Panc1 (cell line): Measurements from ENCODE around the gene HES7. TPM values are rescaled to one million over a fixed set of nuclear protein-coding genes. Genes with fewer than 3 reads are reported as not detected.
A peak's percentile ranks its signal among the peaks of the same experiment; 100 is the strongest.

Source experiments
- ATAC-seq: fragments of 200-7000 bp; cut with Tn5 transposase; 2 replicates; pipeline ENCODE4 v1.9.1; 2020; ENCODE audit warnings: mild to moderate bottlenecking, moderate library complexity
- BruUV-seq: library from RNA; stranded (reverse); fragments of 400-500 nt; replicated peaks from 2 replicates; lab custom pipeline; 2021; lab: Mats Ljungman, UMichigan
- CTCF ChIA-PET: fragments of 300-600 bp; sonication (Branson Sonifier 250); formaldehyde crosslinking; loops from one replicate; lab custom pipeline; 2022; ENCODE audit warnings: antibody characterized with exemption; lab: Charles Lee
- POLR2A ChIA-PET: fragments of 300-600 bp; sonication (Branson Sonifier 250); formaldehyde crosslinking; loops from one replicate; lab custom pipeline; 2022; ENCODE audit warnings: antibody characterized with exemption; lab: Charles Lee
- DNase-seq: peaks from one replicate; pipeline ENCODE4 v3.0.0-alpha.2; 2010; ENCODE audit warnings: low read depth, low spot score
- H3K27ac ChIP-seq: 2 replicates; pipeline ENCODE4 v1.5.1; 2011; ENCODE audit warnings: mild to moderate bottlenecking, low read length, inconsistent platforms
- H3K27me3 ChIP-seq: fragments of 200-500 bp; sonication (Bioruptor generic); 2 replicates; pipeline ENCODE4 v1.6.0; 2014; ENCODE audit warnings: low read length, inconsistent platforms; ENCODE audit not compliant: control insufficient read depth, insufficient read depth
- H3K36me3 ChIP-seq: fragments of 200-500 bp; sonication (Bioruptor generic); 2 replicates; pipeline ENCODE4 v1.5.1; 2014; ENCODE audit warnings: inconsistent platforms, mild to moderate bottlenecking, low read length, moderate library complexity; ENCODE audit not compliant: control insufficient read depth, insufficient read depth
- H3K4me1 ChIP-seq: 2 replicates; pipeline ENCODE4 v1.5.1; 2011; ENCODE audit warnings: inconsistent platforms, mild to moderate bottlenecking, low read length, moderate library complexity; ENCODE audit not compliant: control insufficient read depth, insufficient read depth
- H3K4me3 ChIP-seq, 2 experiments: 2 replicates each; pipeline ENCODE4 v1.5.1; 2011 to 2012; ENCODE audit warnings: low read depth in 2 of 2, low read length in 2 of 2, mild to moderate bottlenecking in 2 of 2, inconsistent platforms in 1 of 2, moderate library complexity in 1 of 2
- H3K9me3 ChIP-seq: fragments of 200-500 bp; sonication (Bioruptor generic); 2 replicates; pipeline ENCODE4 v1.5.1; 2014; ENCODE audit warnings: low read depth, mild to moderate bottlenecking, inconsistent platforms, low read length, moderate library complexity; ENCODE audit not compliant: control insufficient read depth, insufficient read depth
- POLR2AphosphoS5 ChIP-seq: IDR thresholded peaks from 2 replicates; pipeline ENCODE4 v1.6.1; 2012; ENCODE audit warnings: mild to moderate bottlenecking, low read depth, low read length, moderate library complexity
- REST ChIP-seq, 2 experiments: IDR thresholded peaks; 2 replicates each; pipeline ENCODE4 v1.6.1; 2011 to 2012; ENCODE audit warnings: low read depth in 2 of 2, control low read depth in 1 of 2, low read length in 1 of 2, mild to moderate bottlenecking in 1 of 2, moderate library complexity in 1 of 2; ENCODE audit not compliant: insufficient read depth in 1 of 2
- TCF7L2 ChIP-seq: IDR thresholded peaks from 2 replicates; pipeline ENCODE4 v1.6.1; 2011; ENCODE audit warnings: mild to moderate bottlenecking, low read depth, low read length, inconsistent platforms
- in situ Hi-C: cut with HindIII; loops from 2 replicates; pipeline ENCODE4 v1.10.0; 2016; ENCODE audit warnings: low sequenced_read_pairs, low pct_unique_long_range_greater_than_20kb
- intact Hi-C: fragments of 100-400 bp; cut with micrococcal nuclease; formaldehyde crosslinking; loops from one replicate; pipeline ENCODE4 v1.10.0; 2022; ENCODE audit not compliant: unreplicated experiment
- total RNA-seq: library from RNA; stranded (reverse); gene quantifications from one replicate; pipeline ENCODE4 v1.2.1, GENCODE V29; 2021; ENCODE audit not compliant: unreplicated experiment
- TF ChIP-seq, protein P1 (sequence below): fragments of 450-650 bp; IDR thresholded peaks from 2 replicates; pipeline ENCODE4 v1.5.1; 2017; ENCODE audit warnings: mild to moderate bottlenecking

Gene HES7
- total RNA-seq, 1 experiment from 2014 or later: 4.0 TPM

DNA sequence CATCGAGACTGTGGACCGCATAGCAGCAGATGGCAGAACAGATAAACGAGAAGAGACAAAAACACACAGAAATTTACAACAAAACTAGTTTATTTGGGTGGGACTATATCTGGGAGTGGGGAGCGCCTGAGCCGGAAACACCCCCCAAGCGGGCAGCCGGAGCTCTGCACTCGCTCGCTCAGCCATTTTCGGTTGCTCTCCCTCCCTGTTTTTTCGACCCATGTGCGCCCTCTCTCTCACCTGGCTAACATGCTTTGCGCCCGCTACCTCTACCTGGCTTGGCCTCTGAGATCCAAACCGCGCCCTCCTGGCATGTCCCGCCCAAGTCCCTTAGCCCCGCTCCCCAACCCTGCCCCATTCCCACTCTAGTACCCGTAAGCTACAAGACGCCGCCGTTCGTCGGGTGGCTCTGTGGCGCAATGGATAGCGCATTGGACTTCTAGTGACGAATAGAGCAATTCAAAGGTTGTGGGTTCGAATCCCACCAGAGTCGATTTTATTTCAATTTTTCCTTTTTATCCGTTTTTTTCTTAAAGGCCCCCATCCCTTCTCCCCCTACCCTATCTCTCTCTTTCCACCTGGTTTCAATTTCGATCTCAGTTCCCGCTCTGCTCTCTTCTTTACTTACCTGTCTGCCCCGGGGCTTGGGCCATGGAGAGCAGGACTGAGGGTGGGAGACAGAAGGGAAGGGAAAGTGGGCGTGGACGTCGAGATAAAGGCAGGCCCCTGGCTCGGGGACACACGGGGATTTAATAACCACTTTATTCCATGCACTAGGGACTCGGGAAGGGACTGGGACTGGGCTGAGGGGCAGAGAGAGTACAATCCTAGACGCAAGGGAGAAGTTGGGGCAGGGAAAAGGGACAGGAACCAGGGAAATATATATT is 3.1 kb downstream of the HES7 start:
- H3K9me3 ChIP-seq: no peaks in the 10 kb centered on the region
- H3K4me1 ChIP-seq: 0 out of 2 replicates have a peak, but pooled peaks cover 4% of the 10 kb centered on the region
- intact Hi-C loops: loop anchor here (10.0 kb wide), 1 partner anchor 104 kb away; no protein-coding TSS in a partner anchor
- ChIA-PET CTCF (interaction anchor here (0.6 to 1.1 kb wide), 4 partner anchors 101 to 530 kb away, joined by 3 to 4 read pairs (median 3); no protein-coding TSS in a partner anchor), POLR2A (interaction anchor here (0.6 kb wide), 1 partner anchor 11 kb away, joined by 3 read pairs; no protein-coding TSS in a partner anchor)
- TF ChIP-seq, protein P1, sequence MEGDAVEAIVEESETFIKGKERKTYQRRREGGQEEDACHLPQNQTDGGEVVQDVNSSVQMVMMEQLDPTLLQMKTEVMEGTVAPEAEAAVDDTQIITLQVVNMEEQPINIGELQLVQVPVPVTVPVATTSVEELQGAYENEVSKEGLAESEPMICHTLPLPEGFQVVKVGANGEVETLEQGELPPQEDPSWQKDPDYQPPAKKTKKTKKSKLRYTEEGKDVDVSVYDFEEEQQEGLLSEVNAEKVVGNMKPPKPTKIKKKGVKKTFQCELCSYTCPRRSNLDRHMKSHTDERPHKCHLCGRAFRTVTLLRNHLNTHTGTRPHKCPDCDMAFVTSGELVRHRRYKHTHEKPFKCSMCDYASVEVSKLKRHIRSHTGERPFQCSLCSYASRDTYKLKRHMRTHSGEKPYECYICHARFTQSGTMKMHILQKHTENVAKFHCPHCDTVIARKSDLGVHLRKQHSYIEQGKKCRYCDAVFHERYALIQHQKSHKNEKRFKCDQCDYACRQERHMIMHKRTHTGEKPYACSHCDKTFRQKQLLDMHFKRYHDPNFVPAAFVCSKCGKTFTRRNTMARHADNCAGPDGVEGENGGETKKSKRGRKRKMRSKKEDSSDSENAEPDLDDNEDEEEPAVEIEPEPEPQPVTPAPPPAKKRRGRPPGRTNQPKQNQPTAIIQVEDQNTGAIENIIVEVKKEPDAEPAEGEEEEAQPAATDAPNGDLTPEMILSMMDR: peak; percentile 53
- TF ChIP-seq POLR2AphosphoS5 (peak; percentile 62), TCF7L2 (no peak)
- ATAC-seq (peak; percentile 25), DNase-seq (no peak)
- peak overlapping the region; percentile 60 to 92 for H3K4me3 ChIP-seq
- peak overlapping the region; percentile 74 for H3K27ac ChIP-seq
- no peaks in the 10 kb centered on the region for H3K36me3 ChIP-seq
- in situ Hi-C loops: no loop called here
- BruUV-seq: no TSS peak
- H3K27me3 ChIP-seq: no peaks in the 10 kb centered on the region

DNA sequence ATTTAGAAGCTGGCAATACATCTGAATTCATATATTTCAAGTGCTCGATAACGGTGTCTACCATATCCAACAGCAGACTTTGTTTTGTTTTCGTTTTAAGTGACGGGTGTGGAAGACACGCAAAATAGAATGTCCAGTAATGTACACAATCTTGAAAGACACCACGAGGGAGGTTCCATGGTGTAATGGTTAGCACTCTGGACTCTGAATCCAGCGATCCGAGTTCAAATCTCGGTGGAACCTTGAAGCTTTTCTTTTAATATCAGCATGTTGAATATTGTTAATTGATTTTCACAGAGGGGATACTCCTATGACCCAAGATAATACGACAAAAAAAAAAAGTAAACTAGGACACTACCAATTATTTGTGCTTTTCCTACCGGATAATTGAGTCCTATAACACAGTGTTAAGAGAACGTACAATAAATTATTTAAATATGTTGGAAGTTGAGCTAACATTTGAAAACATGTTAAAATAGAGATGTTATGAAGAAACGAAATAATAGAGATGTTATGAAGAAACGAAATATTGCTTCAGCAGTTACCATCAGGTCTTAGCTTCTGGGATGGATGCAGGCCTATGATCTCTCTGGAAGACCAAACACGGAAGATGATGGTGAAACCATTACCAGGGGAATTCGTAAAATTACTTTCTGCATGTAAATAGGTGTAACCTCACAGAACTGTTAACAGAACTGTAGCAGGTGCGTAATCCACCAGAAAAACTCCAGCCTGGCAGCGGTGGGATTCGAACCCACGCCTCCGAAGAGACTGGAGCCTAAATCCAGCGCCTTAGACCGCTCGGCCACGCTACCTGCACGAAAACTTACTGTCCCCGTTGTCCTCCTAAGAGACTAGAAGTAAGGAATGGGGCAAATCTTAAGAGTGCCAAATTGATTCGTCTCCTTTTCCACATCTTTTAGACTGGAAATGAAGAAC is 4.1 kb downstream of the HES7 start:
- H3K27me3 ChIP-seq: no peaks in the 10 kb centered on the region
- in situ Hi-C loops (no loop called here), intact Hi-C loops (loop anchor here (2.0 to 10.0 kb wide), 3 partner anchors 38 to 105 kb away; no protein-coding TSS in a partner anchor)
- BruUV-seq: no TSS peak
- no peaks in the 10 kb centered on the region for H3K36me3 ChIP-seq
- DNase-seq (peak; percentile 99), ATAC-seq (peak; percentile 52)
- H3K27ac ChIP-seq: peak overlapping the region; percentile 71; the same call in 1 of the 2 replicates
- POLR2A ChIA-PET: interaction anchor here (0.6 kb wide), 3 partner anchors 18 to 547 kb away, joined by 3 to 9 read pairs (median 7); no protein-coding TSS in a partner anchor
- H3K4me1 ChIP-seq: 0 out of 2 replicates have a peak, but pooled peaks cover 2% of the 10 kb centered on the region
- H3K9me3 ChIP-seq: no peaks in the 10 kb centered on the region
- CTCF ChIA-PET: interaction anchor here (0.6 to 1.7 kb wide), 10 partner anchors 19 to 530 kb away, joined by 3 to 12 read pairs (median 4); no protein-coding TSS in a partner anchor
- H3K4me3 ChIP-seq: peak overlapping the region; percentile 60 to 92
- TF ChIP-seq, protein P1: no peak
- TF ChIP-seq REST (IDR thresholded peaks at IDR 0.05; ENCODE audit: insufficient read depth in 1 of 2, low read depth in 2 of 2, low read length in 1 of 2): 0 out of 4 replicates have a peak, but pooled peaks of 1 of the 2 experiments have one; percentile 10
